CD4-positive, alpha-beta T cell treated with Interleukin-2 at 100 ng/mL for 4 hours (primary cell): Measurements from ENCODE around the gene TCP11L1.
"Not testable (repeated sequence)": the region's sequence is repeated elsewhere in the genome, so short reads cannot be mapped to it uniquely, and the experiment has no call there.

ENCODE experiments used
- DNase-seq: peaks from one replicate; pipeline ENCODE4 v3.0.0-alpha.2; 2020; ENCODE audit warnings: low spot score

The TCP11L1 gene

DNA sequence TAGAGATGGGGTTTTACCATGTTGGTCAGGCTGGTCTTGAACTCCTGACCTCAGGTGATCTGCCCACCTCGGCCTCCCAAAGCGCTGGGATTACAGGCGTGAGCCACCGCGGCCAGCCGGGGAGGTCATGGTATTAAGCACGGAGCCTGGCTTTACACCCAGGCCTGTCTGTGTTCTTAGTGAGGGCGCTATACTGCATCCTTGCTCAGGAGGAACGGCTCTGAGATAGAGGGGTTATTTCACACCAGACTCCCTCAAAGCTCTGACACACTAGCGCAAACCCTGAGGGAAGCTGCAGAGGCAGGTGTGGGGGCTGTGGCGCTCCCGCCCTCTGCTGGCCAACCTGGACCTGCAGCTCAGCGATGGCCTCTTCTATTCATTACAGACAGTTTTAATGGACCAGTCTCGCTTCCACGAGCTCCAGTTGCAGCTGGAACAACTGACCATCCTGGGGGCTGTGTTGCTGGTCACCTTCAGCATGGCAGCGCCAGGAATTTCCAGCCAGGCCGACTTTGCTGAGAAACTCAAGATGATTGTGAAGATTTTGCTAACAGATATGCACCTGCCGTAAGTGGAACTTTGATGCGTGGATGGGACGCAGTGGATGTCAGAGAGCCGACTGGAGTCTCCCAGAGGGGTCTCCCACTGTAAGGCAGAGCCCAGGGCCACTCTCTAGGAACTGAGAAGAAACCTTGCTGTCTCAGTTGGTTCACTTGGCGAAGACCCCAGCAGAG, 26.2 kb downstream of the TCP11L1 start:
- peak; percentile 66 for DNase-seq

DNA sequence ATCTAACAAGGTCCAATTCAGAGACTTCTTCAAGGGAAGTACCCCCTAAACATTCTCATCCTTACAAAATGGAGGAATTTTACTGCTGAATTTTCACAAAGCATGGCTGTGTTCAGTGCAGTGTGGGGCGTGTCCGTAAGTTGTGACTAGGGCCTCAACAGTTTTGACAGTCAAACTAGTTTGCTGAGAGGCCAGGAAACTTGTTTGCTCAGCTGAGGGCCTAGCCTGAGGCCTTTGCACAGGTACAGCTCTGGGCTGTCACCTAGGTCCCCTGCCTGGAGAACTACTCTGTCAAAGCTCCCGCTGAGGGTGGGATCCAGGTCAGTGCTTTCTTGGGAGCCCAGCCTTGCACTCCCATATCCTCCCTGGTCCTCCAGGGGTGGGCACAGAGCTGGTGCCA, 27.9 kb downstream of the TCP11L1 start:
- DNase-seq, result no peak

DNA sequence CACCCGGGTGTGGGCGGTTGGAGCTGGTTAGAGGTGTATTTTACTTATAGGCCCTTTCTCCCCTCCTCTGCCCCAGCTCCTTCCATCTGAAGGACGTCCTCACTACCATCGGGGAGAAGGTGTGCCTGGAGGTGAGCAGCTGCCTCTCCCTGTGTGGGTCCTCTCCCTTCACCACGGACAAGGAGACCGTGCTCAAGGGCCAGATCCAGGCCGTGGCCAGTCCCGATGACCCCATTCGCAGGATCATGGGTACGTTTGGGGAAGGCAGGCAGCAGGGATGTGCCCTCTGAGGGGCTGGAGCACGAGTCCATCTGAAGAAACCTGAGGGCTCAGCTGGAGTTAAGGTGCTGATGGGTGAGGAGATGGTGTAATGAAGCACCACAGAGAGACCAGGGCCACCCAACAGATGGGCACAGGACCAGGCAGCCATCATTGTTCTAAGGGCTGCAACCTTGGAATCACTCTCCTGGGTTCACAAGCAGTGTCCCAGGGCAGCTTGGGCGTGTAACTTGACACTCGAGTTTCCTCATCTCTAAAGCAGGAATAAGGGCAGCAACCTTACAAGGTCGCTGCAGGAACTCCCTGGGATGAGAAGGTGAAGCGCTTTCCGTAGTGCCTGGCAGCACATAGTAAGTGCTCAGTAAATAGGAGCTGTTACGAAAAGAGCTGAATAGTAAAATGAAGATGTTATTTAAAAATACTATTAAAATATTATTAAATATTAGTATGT, 29.4 kb downstream of the TCP11L1 start:
- no peak for DNase-seq

DNA sequence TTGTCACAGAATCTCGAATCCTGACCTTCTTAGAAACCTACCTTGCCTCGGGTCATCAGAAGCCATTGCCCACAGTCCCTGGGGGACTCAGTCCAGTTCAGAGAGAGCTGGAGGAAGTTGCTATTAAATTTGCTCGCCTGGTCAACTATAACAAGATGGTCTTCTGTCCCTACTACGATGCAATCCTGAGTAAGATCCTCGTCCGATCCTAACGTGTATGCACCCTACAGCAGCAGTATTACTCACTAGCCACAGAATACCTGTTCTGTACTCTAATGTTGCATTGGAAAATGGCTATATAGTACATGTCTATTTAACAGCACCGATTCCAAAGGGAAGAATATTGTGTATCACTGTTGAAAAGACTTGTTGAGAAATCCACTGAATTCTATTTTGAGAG, 33.1 kb downstream of the TCP11L1 start:
- no peak for DNase-seq

DNA sequence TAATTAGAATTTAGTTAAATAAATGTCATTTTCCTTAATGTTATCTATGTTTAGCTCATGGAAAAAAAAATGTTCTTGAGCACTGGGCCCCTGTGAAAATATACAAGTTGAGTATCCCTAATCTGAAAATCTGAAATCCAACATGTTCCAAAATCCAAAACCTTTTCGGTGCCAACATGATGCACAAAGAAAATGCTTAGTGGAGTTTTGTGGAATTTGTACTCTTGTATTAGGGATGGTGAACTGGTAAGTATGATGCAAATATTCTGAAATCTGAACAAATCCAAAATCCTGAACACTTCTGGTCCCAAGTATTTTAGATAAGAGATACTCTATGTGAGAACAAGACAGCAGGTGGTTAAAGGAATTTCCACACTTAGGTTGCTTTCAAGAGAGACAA, 44.5 kb downstream of the TCP11L1 start:
- no peak for DNase-seq

DNA sequence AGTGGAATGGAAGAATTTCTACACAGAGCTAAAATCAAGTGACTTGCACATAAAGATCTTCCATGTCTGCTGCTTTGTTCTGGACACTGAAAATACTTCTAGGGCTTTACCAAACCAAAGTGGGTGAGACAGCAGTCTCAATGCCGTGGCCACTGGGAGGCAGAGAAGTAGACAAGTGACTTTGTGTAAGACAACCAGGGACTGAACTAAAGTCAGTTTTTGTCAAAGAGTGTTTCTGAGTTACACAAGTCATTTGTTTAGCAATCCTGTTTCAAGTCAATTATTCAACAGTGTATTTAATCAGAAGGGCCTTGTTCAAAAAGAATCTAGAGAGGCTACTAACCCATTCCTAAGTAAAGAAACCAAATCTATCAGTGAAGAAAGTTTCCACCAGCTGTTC, 46.6 kb downstream of the TCP11L1 start:
- no peak for DNase-seq

DNA sequence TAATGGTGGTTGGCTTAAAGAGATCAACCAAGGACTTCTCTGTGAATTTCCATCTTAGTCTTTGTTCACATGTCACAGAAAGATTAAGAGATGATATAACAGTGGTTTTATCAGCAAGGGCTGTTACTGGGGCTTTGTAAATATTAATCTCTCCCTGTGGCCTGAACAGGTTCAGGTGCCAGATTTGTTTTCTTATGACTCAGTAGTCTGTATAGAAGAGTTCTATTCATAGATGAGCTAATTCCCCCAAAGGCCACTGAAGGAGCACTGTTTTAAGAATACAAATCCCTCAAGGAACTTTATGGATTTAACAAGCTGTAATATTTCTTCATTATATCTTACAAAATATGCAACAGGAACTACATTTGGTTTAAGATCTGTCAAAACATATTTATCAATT, 50.4 kb downstream of the TCP11L1 start:
- no peak for DNase-seq

DNA sequence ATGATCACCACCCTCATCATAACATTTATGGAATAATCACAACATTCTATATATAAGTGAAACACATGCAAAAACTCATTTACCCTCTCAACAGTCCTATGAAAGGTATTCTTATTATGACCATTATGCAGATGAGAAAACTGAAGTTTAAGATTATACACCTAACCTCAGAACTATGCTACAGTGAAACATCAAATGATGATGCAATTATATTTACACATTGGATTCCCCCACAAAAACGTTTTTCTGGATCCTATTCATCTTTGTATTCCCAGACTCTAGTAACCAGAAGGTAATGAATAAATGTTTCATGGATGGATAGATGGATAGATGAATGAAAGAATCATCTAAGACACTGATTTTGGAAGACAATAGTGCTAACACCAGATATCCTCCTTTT, 54.8 kb downstream of the TCP11L1 start:
- no peak for DNase-seq

DNA sequence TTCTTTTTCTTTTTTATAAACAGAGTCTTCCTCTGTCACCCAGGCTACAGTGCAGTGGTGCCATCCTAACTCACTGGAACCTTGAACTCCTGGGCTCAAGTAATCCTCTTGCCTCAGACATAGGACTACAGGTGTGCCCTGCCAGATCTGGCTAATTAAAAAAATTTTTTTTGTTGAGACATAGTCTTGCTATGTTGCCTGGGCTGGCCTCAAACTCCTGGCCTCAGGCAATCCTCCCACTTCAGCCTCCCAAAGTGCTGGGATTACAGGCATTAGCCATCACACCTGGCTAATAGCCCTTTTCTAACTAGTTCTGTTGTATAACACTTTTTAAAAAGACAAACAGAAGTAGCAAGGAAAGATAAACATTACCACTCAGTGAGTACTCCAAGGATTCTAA, 64.5 kb downstream of the TCP11L1 start:
- no peak for DNase-seq

DNA sequence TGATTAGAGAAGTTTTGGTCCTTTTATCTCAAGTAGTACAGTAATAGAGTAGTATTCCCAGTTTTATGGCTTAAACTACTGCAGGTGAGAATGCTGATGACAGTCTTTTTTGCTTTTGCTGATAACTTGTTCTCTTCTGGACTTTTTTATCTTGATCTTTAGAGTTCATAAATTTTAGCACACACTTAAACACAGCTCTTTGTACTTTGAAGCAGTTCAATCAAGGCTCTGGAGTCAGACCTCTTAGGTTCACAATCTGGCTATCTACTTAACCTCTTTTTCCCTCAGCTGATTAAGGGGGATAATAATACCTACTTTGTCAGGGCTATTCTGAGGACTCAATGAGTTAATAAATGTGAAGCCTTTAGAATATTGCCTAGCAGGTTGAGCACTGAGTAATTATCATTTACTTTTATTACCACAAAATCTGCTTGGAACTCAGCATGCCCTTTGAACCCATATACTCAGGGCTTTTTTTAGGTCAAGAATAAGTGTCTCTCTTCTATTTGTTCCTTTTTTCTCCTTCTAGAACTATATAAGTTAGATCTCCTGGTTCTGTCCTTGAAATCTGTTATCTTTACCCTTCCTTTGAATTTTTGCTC, 70.0 kb downstream of the TCP11L1 start:
- DNase-seq, result no peak

DNA sequence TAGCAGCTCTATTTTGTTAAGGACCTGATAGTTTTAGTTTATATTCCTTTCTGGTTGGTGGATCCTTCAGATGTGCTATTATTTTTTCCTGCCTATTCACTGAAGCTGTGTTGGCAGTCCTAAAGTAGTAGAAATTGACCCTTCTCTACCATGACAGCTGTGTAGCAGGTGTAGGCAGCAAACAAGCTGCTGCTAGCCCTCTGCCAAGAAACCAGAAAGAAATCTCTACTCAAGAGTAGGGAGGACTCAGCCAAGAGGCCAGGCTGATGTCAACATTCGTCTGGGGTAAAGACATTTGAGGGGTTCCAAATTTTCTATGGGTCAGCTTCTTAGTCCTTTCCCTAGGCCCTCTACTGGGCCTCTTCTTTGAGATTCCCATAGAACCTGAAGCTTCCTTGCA, 70.7 kb downstream of the TCP11L1 start:
- no peak for DNase-seq

DNA sequence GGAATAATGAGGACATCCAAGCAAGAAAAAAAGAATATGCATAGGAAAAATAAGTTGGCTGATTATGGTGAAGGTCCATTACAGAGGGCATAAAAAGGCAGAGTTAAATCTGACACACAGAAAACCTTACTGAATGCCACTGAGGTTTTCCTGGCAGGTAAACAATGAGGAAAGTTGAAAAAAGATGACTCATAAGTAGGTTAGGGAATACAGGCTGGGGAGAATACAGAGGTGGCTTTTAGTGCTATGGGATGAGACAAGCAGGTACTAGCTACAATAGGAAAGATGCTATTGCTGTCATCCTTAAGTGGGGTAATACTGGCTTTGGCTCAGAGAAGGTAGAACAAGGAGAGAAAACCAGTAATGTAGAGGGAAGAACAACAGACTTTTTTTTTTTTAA, 77.2 kb downstream of the TCP11L1 start:
- DNase-seq, result no peak

DNA sequence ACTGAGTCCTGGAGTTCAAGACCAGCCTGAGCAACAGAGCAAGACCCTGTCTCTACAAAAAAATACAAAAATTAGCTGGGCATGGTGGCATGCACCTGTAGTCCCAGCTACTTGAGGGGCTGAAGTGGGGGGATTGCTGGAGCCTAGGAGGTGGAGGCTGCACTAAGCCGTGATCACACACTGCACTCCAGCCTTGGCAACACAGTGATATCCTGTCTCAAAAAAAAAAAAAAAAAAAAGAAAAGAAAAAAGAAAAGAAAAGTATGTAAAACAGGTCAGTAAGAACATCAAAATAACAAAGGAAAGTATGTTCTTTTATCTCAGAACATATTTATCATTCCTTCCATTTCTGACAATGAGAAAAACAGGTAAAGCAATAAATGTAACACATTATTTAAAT, 83.3 kb downstream of the TCP11L1 start:
- DNase-seq, result not testable (repeated sequence)
